ENCODE results near the gene MINDY4.
A peak's percentile ranks its signal among the peaks of the same experiment; 100 is the strongest.

MINDY4 gene

DNA sequence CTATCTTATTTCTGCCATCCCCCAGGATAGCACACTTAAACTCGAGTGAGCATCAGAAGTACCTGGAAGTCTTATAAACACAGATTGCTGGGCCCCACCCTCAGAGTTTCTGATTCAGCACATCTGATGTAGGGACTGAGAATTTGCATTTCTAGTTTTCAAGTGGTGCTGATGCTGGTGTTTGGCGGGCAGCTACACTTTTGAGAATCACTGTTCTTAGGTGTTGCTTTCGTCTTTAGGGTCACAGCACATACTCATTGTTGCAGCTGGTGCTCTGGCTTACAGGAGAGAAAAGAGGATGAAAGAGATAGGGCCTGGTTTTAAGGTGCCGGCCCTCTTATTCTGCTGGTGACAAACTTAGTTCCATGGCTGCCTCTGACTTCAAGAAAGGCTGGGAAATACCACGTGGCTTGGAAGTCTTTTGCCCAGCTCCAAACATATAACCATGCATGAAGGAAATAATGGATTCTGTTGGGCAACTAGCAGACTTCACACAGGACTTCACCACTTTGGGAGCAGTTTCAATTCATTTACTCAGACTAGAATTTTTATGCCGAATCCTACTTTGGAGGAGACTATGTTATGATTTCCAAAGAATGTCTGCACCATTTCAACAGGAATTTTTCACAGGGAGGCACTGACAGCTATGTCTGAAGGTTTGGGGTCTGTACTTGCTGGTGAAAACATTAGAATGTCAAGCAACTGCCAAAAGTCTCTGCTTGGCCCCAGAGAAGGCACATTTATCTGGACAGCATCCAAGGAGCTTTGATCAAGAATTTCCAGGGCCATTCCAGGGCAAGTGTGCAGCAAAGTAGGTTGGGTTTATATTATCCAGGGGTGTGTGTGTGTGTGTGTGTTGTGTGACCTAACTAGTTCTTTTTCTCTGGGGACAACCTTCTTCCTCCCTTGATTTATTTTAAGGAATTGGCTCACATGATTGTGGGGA, 6.9 kb upstream of the MINDY4 start:
- DNase-seq (ENCODE audit: low read depth, low spot score): no peak
- no peak overlapping the region for H3K4me3 ChIP-seq (ENCODE audit: low read length)

DNA sequence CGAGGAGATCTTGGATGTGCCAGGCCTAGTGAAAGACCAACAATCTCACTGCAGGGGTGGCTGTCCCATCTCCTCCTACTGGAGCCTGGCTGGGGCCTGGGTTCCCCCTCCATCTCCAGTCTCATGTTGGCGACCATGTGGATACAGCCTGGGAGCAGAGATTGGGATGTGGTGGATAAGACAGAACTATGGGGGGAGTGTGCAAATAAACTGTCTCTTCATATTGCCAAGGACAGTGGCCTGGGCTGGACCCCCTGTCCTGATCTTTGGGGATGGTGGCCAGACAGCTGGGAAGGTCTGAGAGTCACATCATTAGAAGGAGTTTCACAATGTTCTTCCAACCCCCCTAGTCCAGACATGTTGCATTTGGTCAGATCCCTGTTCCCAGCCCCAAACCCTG, 5.8 kb upstream of the MINDY4 start:
- no peak overlapping the region for H3K4me3 ChIP-seq (ENCODE audit: low read length)
- DNase-seq (ENCODE audit: low read depth, low spot score): no peak

DNA sequence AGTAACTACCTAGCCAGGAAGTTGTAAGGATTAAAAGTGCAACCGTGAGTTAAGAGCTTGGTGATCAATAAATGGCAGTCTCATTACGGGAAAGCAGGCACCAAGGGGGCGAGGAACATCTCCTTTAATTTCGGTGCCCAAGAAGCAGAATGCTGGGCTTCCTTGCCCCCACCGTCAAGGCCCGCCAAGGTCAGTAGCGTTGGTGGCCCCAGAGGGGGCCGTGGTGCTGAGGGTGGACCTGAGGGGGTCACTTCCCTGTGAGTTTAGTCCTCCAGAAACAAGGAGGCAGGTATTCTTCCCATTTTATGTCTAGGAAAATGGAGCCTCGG, 408 bp upstream of the MINDY4 start:
- no peak for DNase-seq (ENCODE audit: low read depth, low spot score)

DNA sequence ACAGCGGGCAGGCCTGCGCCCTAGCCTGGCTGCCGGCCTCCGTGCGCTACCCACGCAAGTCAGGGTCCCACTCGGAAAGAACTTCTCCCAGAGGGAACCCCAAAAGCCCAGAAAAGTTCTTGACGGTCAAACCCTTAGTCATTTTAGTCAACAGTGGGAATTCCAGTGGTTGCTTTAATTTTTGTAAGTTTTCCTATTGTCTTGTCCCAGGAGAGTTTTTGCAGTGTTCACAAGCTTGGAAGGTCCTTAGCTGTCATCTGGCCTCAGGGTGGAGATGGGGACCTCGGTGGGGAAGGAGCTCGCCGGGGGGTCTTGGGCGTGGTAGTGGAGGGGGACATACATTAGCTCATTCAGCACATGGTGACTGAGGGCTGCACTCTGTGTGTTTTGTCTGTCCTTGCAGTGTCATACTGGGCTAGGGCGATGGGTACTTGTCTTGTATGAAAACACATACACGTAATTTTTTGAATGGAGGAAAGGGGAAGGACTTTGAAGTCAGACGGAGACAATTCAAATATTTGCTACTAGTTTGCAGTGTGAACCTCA, 736 bp downstream of the MINDY4 start:
- no peak for DNase-seq (ENCODE audit: low read depth, low spot score)
- peak overlapping the region; percentile 59 for H3K4me3 ChIP-seq (ENCODE audit: low read length)

More for the DNA sequence above, 408 bp upstream of the MINDY4 start:
- peak overlapping the region; percentile 59 for H3K4me3 ChIP-seq (ENCODE audit: low read length)

DNA sequence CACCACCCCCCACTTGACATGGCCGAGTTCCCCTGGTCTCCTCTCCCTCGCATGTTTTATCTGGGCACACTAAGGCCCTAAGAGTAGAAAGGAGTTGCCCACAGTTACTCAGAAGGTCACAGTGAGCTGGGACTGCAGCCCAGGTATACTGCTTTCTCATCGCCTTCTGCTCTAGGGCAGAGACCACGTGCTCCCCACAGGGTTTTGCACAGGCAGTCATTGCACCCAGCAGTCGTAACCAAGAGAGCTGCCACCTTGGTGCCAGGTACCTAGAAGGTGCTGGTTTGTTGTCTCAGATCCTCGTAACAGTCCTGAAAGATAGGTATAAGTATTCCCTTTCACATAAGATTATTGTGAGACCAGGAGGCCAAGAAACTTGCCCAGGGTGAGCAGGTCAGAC, 1.8 kb downstream of the MINDY4 start:
- no peak for DNase-seq (ENCODE audit: low read depth, low spot score)

DNA sequence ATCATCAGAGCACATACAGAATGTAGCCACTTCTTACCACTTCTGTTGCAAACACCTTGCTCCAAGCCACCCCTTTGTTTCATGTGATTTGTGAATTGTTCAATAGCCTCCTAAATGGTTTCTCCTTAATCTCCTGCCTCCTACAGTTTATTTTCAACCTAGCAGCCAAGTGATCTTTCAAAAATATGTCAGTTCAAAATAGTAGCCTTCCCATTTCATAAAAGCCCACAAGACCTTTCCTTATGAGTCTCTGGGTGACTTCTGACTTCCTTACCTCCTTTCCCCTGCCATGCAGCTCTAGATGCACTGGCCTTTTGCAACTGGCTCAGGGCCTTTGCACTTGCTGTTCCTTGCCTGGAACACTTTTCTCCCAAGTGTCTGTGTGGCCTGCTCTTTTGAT, 4.8 kb downstream of the MINDY4 start:
- H3K4me3 ChIP-seq (ENCODE audit: low read length): no peak overlapping the region
- DNase-seq (ENCODE audit: low read depth, low spot score): no peak

More for the DNA sequence above, 1.8 kb downstream of the MINDY4 start:
- H3K4me3 ChIP-seq (ENCODE audit: low read length): no peak overlapping the region

DNA sequence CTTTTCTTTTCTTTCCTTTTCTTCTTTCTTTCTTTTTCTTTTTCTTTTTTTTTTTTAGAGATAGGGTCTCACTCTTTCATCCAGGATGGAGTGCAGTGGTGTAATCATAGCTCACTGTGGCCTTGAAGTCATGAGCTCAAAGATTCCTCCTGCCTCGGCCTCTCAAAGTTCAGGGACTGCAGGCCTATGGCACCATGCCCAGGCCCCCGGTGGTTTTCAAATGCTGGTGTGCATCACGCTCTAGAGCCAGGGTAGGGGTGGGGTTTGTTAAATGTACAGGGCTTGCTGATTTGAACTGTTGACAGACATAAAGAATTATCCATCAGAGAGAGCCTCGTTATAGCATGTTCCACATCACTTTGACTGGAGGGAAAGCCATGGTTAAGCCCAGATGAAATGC, 5.8 kb downstream of the MINDY4 start:
- H3K4me3 ChIP-seq (ENCODE audit: low read length): no peak overlapping the region
- DNase-seq (ENCODE audit: low read depth, low spot score): no peak

DNA sequence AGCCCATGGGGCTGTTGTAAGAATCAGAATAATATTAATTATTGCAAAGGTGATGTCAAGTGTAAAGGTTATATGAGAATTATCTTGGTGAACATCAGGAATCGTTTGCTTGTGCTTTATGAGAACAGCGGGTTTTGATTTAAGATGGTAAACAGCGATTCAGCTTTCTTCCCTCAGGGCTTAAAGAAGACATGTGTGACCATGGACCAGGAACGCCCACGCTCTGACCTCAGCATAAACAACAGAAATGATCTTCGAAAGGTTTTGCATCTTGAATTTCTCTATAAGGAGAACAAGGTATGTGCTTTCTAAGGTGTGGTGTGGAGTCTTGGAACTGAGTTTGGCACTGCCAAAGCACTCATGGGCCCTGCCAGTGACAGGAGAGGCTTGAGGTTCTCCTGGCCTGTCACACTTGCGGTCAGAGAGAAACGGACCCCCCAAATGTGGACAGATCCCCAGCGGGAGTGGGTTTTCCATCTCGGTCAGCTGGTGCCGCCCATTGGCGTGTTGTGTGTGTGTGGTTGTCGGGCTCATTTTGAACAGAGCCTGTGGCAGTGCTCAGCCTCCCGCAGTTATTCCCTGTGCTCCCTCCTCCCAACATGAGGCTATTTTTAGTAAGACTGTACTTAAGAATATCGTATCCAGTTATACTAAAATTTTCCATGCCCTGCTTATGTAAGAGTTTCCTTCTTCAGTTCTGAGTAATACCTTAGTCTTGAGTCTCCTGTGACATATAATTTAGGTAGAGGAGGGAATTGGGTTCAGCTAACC, 7.2 kb downstream of the MINDY4 start:
- no peak for DNase-seq (ENCODE audit: low read depth, low spot score)
- no peak overlapping the region for H3K4me3 ChIP-seq (ENCODE audit: low read length)

DNA sequence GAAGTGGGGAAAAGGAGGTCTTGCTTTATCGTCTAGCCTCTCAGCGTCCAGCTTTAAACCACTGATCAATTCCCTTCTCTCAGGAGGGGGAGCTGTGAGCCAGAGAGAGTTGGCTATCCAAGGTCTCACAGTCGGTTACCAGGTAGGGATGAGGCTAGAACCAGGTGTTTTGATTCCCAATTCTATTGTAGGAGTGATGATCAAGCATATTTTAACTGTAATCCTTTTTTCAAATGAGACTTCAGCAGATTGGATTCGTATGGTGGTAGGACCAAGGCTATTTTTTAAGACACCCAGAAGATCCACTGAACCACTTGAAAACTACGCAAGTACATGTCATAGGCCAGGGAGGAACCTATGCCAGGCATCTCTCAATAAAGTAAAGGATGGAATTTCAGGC, 8.4 kb downstream of the MINDY4 start:
- DNase-seq (ENCODE audit: low read depth, low spot score): no peak
- no peak overlapping the region for H3K4me3 ChIP-seq (ENCODE audit: low read length)

DNA sequence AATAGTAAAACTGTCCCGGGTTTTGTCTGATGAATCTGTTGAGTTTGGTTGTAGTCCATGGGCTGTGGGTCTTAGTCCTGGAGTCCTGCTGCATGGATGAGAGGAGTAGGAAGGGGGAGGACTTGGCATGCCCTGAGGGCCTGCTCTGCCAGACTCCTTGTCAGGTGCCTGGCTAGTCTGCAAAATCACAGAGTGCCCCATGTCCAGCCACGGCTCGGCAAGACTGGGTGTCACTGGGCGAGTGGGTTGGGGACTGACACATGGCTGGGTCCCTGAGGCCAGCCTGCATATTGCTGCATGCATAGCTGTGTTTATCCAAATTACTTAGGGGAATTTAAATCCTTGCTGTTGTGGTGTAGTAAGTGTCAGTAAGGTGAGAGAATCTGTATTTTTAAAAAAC, 9.7 kb downstream of the MINDY4 start:
- H3K4me3 ChIP-seq (ENCODE audit: low read length): no peak overlapping the region
- no peak for DNase-seq (ENCODE audit: low read depth, low spot score)

DNA sequence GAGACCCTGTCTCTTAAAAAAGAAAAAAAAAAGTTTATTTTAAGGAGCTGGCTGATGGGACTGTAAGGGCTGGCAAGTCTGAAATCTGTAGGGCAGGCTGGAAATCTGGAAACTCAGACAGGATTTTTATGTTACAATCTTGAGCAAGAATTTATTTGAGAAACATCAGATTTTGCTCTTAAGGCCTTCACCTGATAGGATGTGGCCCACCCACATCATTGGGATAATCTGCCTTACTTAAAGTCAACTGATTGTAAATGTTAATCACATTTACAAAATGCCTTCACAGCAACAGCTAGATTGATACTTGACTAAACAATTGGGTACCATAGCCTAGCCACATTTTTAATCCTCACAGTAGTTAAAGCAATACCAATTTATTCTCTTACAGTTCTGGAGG, 11.5 kb downstream of the MINDY4 start:
- H3K4me3 ChIP-seq (ENCODE audit: low read length): no peak overlapping the region
- no peak for DNase-seq (ENCODE audit: low read depth, low spot score)

DNA sequence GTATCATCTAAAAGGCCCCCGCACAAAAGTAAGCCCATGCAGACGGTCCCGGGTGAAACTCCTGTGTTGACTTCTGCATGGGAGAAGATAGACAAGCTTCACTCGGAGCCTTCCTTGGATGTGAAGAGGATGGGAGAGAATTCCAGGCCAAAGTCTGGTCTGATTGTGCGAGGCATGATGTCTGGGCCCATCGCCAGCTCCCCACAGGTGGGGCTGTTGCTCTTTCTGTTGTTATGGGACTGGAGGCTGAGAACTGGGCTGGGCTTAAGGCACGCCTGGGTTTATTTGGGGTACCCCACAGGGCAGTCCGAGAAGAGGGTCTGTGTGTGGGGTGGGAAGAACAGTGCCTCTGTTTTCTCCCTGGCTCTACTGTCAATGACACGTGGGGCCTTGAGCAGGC, 14.6 kb downstream of the MINDY4 start:
- DNase-seq (ENCODE audit: low read depth, low spot score): no peak
- H3K4me3 ChIP-seq (ENCODE audit: low read length): no peak overlapping the region

DNA sequence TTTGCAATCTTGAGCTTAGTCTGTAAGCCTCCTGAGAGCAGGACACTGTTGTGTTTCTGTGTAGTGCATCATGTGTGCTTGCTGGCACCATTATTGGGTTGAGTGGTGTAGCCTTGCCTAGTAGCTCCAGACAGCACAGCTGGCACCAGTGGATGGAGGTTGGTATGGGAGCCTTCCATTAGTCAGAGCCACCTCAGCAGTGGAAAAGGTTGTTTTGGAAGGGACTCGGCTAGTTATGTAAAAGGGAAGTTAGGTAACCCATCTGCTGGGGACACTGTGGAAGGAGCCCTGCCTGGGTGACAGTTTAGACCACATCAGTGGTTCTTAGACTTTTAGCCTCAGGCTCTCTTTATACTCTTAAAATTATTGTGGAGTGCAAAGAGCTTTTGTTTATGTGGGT, 16.3 kb downstream of the MINDY4 start:
- no peak for DNase-seq (ENCODE audit: low read depth, low spot score)

DNA sequence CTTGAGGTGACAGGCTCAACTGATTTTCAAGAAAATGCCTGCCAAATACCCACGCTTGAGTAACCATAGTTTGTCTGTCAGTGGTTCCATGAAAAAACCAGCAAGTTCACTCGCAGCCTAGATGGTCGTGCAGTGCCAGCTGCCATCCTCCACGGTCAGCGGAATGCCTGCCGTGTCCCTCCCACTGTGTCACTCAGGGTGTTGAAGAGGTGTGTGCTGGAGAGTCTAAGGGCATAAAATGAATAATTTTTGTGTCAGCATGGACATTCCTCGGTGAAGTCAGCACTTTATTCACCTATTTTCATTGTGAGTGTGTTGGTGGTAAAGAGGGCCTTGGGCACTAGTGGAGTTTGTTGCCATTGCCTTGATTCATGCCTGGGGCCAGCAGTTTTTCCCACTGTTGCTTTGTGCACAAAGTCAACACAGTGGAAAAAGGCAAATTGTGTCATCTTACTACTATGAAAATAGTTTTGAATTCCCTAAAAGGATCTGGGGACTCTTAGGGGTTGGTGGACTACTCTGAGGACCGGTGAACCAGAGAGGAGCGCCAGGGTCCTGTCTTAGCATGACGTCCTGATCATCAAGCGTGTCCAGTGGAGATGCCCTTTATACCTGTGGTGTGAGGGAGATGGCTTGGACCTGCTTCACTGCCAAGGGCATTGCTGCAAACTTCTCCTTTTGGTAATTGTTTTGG, 17.6 kb downstream of the MINDY4 start:
- H3K4me3 ChIP-seq (ENCODE audit: low read length): no peak overlapping the region
- DNase-seq (ENCODE audit: low read depth, low spot score): no peak

More for the DNA sequence above, 16.3 kb downstream of the MINDY4 start:
- H3K4me3 ChIP-seq (ENCODE audit: low read length): no peak overlapping the region

DNA sequence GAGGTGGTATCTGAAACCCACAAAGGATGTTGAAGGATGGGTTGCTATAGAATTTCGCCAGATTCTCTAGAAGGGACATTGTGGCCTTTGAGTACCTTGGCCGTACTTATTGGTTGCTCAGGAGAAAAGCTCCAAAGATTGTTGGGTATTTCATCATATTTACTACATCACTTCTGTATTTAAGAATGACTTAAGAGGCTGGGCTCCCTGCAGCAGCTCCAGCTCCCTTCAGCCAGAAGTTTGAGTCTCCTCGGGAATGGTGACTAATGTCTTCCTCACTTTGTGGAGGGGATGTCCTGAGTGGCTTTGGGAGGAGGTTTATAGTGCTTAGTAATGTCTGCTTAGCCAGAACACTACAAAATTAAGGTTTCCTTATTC, 18.1 kb downstream of the MINDY4 start:
- DNase-seq (ENCODE audit: low read depth, low spot score): no peak
- H3K4me3 ChIP-seq (ENCODE audit: low read length): no peak overlapping the region

DNA sequence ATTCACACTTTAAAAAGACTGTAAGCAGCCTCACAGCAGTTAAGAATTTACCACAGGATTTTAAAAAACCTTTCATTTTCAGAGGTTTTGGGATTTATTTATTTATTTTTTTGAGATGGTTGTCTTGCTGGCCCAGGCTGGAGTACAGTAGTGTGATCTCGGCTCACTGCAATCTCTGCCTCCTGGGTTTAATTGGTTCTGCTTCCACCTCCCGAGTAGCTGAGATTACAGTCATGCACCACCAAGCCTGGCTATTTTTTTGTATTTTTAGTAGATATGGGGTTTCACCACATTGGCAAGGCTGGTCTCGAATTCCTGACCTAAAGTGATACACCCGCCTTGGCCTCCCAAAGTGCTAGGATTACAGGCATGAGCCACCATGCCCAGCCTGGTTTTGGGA, 19.1 kb downstream of the MINDY4 start:
- no peak for DNase-seq (ENCODE audit: low read depth, low spot score)
- H3K4me3 ChIP-seq (ENCODE audit: low read length): no peak overlapping the region

DNA sequence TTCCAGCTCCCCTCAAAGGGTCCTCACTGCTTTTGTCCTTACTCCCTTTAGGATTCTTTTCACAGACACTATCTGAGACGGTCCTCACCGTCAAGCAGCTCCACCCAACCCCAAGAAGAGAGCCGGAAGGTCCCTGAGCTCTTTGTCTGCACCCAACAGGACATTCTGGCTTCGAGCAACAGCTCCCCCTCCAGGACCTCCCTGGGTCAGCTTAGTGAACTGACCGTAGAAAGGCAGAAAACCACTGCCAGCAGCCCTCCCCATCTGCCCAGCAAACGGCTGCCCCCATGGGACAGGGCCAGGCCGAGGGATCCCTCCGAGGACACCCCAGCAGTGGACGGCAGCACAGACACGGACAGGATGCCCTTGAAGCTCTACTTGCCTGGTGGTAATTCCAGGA, 19.9 kb downstream of the MINDY4 start:
- DNase-seq (ENCODE audit: low read depth, low spot score): no peak

DNA sequence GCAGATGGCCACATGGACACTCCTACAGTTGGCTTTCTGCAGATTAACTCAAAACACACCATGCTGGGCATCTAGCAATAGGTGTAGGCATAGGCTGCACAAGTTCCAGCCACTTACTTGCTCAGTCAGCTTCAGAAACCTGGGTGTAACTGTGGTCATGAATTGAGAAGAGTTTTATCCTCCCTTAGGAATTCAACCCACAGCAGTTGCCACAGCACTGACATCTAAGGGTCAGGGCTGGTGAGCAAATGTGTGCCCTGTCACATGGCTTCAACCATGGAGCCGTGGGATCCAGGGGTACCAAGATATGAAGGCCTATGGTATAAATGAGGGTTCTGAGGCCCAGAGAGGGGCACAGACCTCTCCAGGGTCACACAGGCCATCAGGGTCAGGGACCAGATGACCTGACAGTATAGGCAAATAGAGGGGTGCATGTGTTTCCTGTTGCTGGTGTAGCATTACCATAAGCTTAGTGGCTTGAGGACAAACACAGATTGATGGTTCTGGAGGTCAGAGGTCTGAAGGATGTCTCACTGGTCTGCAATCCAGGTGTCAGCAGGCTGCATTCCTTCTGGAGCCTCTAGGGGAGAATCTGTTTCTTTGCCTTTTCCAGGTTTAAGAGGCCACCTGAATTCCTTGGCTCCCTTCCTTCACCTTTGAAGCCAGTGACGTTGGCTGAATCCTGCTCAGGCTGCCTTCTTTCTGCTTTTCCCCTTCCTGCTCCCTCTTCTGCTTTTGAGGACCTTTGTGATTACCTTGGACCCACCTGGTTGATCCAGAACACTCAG, 24.1 kb downstream of the MINDY4 start:
- no peak for DNase-seq (ENCODE audit: low read depth, low spot score)
- no peak overlapping the region for H3K4me3 ChIP-seq (ENCODE audit: low read length)

More for the DNA sequence above, 19.9 kb downstream of the MINDY4 start:
- H3K4me3 ChIP-seq (ENCODE audit: low read length): no peak overlapping the region
